RPMI8226 (cell line): ENCODE data around the gene RAD51B.

Source experiments
- DNase-seq: peaks from one replicate; pipeline ENCODE4 v3.0.0-alpha.2; 2015

The RAD51B gene

GRCh38 chr14:68594737-68595380 lies 775.3 kb downstream of the RAD51B start:
- DNase-seq: no peak

DNA sequence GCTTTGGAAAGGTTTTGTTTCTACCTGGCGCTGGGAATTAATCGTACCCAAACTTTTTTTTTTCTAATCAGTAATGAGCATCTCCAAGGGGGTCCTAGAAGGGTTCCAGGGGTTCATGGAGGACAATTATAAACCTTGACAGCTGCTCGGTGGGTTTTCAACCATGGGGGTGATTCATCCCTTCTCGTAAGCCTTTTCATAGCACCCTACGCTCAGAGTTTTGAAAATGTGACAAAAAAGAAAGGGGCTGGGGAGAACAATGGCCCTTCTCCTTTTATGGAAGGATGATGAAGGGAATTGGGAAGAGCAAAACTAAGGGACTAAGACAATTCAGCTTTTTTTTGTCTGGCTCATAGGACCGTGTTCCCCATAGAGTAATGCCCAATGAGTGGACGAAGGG lies 776.6 kb downstream of the RAD51B start:
- DNase-seq: no peak

GRCh38 chr14:68596701-68597100 lies 777.1 kb downstream of the RAD51B start:
- DNase-seq: no peak

DNA sequence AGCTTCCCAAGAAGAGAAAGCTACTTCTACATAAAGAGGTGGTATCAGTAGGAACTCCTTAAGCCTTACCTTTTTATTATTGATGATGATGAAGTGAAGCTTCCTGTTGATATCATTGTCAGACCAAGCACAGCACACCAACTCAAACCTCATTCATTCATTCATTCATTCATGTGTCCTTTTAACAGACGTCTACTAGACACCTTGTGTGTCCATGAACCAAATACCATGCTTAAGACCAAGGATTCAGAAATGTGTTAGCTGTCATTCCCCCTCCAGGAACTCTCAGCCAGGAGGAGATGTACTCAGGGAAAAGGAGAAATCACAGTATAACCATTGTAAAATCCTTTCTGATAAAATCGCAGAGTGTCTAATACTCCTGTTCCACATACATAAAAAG lies 778.5 kb downstream of the RAD51B start:
- no peak for DNase-seq

DNA sequence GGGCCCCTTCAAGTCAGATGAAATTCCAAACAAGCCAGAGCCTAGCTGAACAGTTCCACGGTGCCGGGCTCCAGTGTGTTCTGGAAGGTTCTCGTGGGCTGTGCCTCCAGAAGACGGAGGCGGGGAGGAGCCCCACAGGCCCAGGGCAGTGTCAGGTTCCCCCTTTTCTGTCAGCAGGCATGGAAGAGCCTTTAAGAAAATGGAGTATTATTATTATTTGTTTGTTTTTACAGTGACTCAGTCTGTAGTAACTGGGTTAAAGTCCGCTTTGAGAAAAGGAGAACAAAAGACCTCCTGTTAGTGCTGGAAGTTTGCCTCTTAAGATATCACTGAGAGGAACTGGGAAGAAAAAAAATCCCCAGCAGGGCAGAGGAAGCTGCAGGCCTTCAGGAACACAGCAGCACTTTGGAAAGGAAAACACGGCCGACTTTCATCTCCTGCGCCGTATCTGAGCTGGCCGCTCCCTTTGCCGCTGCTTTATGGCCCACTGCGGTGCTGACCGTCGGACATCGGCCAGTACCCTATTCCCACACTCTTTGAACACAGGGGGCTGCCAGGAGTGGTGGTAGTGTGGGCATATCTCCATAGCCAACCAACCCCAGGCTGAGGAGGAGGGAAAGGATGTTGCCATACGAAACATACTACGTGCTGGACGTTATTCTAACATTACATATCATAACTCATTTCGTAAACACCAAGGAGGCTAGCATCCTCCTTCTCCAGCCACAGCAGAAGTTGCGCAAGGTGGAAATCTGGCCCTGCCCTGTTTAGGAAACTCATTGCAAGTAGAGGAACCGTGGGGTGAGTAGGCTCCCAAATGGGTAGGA lies 779.3 kb downstream of the RAD51B start:
- no peak for DNase-seq

GRCh38 chr14:68599896-68600610 lies 780.5 kb downstream of the RAD51B start:
- no peak for DNase-seq

GRCh38 chr14:68602507-68602906 lies 782.9 kb downstream of the RAD51B start:
- no peak for DNase-seq

GRCh38 chr14:68603533-68604360 lies 784.2 kb downstream of the RAD51B start:
- no peak for DNase-seq

GRCh38 chr14:68604361-68604730 lies 784.8 kb downstream of the RAD51B start:
- DNase-seq: no peak

DNA sequence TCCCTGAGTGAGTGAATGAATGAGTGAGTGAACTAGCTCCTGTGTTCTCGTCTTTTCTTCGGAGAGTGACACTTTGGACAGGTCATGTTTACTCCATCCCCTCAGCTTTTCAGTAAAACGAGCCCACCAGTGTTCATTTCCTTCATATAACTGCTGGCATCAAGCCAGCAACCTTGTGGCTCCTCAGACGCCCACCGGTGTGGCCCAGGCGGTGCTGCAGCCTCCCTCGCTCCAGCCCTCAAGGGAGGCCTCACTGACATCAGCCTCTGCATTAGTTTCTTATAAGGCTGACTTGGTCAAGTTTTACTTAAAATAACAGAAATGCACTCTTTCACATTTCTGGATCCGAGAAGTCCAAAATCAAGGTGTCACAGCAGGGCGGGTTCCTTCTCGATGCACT lies 785.2 kb downstream of the RAD51B start:
- no peak for DNase-seq

GRCh38 chr14:68606176-68606575 lies 786.6 kb downstream of the RAD51B start:
- DNase-seq: no peak

- no peak for DNase-seq
Observed at GRCh38 chr14:68606644-68607043, 787.1 kb downstream of the RAD51B start.

- DNase-seq: no peak
Observed at GRCh38 chr14:68607081-68607866, 787.7 kb downstream of the RAD51B start.

- no peak for DNase-seq
Observed at GRCh38 chr14:68607867-68608573, 788.4 kb downstream of the RAD51B start.

- DNase-seq: no peak
Observed at GRCh38 chr14:68608574-68608962, 789.0 kb downstream of the RAD51B start.

DNA sequence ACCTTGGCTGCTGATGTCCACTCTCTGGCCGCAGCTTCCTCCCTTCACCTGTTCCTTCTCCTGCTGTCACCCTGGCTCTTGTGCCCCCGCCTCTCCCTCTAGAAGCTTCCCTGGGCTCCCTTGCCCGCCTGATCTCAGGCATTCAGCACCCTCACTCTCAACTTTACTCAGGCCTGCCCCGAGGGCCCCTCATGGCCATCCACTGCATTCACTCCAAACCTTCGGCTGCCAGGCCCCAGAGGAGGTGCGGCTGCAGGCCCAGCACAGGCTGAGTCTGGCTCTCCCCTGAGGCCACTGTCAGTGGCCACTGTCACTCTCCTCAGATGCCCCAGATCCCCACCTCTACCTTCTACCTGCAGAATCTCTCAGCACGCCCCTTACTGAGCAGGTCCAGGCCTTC lies 789.4 kb downstream of the RAD51B start:
- DNase-seq: no peak

GRCh38 chr14:68610251-68610793 lies 790.7 kb downstream of the RAD51B start:
- DNase-seq: peak; percentile 3

DNA sequence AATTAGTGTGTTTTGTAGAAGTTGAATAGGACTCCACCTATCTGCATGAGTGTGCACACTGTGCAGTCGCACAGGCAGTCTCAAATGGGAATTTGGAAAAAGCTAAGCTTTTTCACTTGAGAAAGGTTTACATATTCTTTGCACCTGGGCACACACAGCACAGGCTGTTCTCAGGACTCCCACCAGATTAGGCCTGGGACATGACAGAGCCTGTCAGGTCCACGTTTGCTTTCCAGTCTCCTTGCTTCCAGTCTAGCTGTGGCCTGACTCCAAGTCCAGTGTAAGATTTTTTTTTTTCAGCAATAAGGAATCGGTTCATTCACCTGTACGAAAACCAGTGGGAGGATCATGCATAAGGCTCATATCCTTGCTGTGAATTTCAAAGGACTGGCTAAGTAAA lies 792.0 kb downstream of the RAD51B start:
- DNase-seq: no peak

- no peak for DNase-seq
Observed at GRCh38 chr14:68612049-68612448, 792.5 kb downstream of the RAD51B start.

- DNase-seq: no peak
Observed at GRCh38 chr14:68616221-68616902, 796.8 kb downstream of the RAD51B start.
